Ovary (tissue), 9 donors: ENCODE results near the gene SLC44A4. TPM values are rescaled to one million over a fixed set of nuclear protein-coding genes. Genes with fewer than 3 reads are reported as not detected.
"Not testable (repeated sequence)": the region's sequence is repeated elsewhere in the genome, so short reads cannot be mapped to it uniquely, and the experiment has no call there.

Experiments used
- DNase-seq, 5 donors: peaks; one replicate each; pipeline ENCODE4 v3.0.0-alpha.2; 2019 to 2020
- H3K27ac ChIP-seq, 2 donors: fragments of 200-600 bp; one replicate each; pipeline versions ENCODE4 v1.5.1 to v1.8.0; 2019 to 2022
- H3K27me3 ChIP-seq: fragments of 200-600 bp; one replicate; pipeline ENCODE4 v1.8.0; 2022
- H3K36me3 ChIP-seq: fragments of 200-600 bp; sonication (generic); one replicate; pipeline ENCODE4 v1.5.1; 2019
- H3K4me1 ChIP-seq: one replicate; pipeline ENCODE4 v1.8.1; 2013; ENCODE audit warnings: mild to moderate bottlenecking, moderate library complexity; ENCODE audit not compliant: insufficient read depth
- H3K4me3 ChIP-seq: fragments of 200-600 bp; sonication (generic); one replicate; pipeline ENCODE4 v1.5.1; 2017
- H3K9me3 ChIP-seq, 2 donors: fragments of 200-600 bp in 1 of 2; sonication (generic) in 1 of 2; one replicate each; pipeline versions ENCODE4 v1.5.1 to v1.8.1; 2013 to 2019; ENCODE audit warnings: mild to moderate bottlenecking in 1 of 2, moderate library complexity in 1 of 2
- CTCF ChIP-seq, 3 donors: fragments of 450-650 bp in 2 of 3; fragments of 200-600 bp in 1 of 3; IDR thresholded peaks; one replicate each; pipeline versions ENCODE4 v1.5.1 to v1.8.0; 2016 to 2022; ENCODE audit warnings: antibody characterized with exemption in 3 of 3, mild to moderate bottlenecking in 1 of 3
- EP300 ChIP-seq: sonication (generic); formaldehyde crosslinking; IDR thresholded peaks from one replicate; pipeline ENCODE4 v1.6.1; 2017; ENCODE audit warnings: antibody characterized with exemption
- POLR2A ChIP-seq: fragments of 450-650 bp; IDR thresholded peaks from one replicate; pipeline ENCODE4 v1.6.1; 2017; ENCODE audit warnings: antibody characterized with exemption, mild to moderate bottlenecking, moderate library complexity
- WGBS, 3 donors: extraction: QIAGEN DNeasy Blood & Tissue Kit in 1 of 3; methylation state at CpG; one replicate each; pipeline versions ENCODE4 v1.1.5 to v1.1.7; 2013 to 2017; 5-methylcytosine and 5-hydroxymethylcytosine counted together
- intact Hi-C, 4 donors: fragments of 100-400 bp; cut with DNase I; formaldehyde crosslinking; loops; one replicate each; pipeline versions ENCODE4 v1.11.0 to v1.15.1; 2022 to 2023
- polyA plus RNA-seq, 2 donors: library from polyadenylated mRNA; stranded (reverse); fragments of 200-250 nt in 1 of 2; fragments of 350-450 nt in 1 of 2; fragmentation: Illumina TruSeq in 1 of 2; extraction: RNeasy Lipid Tissue Mini Kit (QIAGEN cat#74804) in 1 of 2; gene quantifications; one replicate each; pipeline ENCODE4 v1.2.3, GENCODE V29; 2013 to 2014
- total RNA-seq, 7 donors: library from RNA; depleted of rRNA in 2 of 7; stranded (reverse); fragments of >200 nt in 2 of 7; fragmentation: NEBNext Ultra II Directional in 3 of 7; extraction: Animal tissue kit (Norgen Biotek cat#: 25700) in 3 of 7; gene quantifications; one replicate each; pipeline versions ENCODE4 v1.1.0 to v1.2.4, GENCODE V29; 2016 to 2023
- donor health status: DM: no; HTN: no; CAD: no; lungs with moderate emphysema.
- donor health status: DM: no; HTN: no; CAD: no.
- donor health status: Bipolar disorder and iron deficiency.
- donor health status: DM: yes; HTN: yes; CAD: no.
- donor health status: DM: no; HTN: no; CAD: no.
- donor health status: DM: yes; HTN: yes; CAD: no.

SLC44A4 gene
- total and polyA plus RNA-seq, 9 donors: 1.4 to 54.8 (median 6.2) TPM

GRCh38 chr6:31850765-31851484 is 27.9 kb downstream of the SLC44A4 start:
- Histone ChIP-seq H3K4me3 (no peak overlapping the region), H3K4me1 (no peaks in the 10 kb centered on the region), H3K9me3 (no peaks in the 10 kb centered on the region), H3K27ac (no peak overlapping the region), H3K36me3 (no peaks in the 10 kb centered on the region), H3K27me3 (no peaks in the 10 kb centered on the region)
- WGBS, 3 donors: 91 to 95% (median 94%) methylated on average over 2 of the region's 2 CpGs
- no peak for TF ChIP-seq EP300
- no peak for TF ChIP-seq POLR2A
- TF ChIP-seq CTCF (IDR thresholded peaks at IDR 0.05): no peak
- intact Hi-C loops: no loop called here
- no peak for DNase-seq

- Histone ChIP-seq H3K27ac (no peak overlapping the region), H3K4me3 (no peak overlapping the region), H3K4me1 (no peaks in the 10 kb centered on the region), H3K9me3 (no peaks in the 10 kb centered on the region), H3K27me3 (no peaks in the 10 kb centered on the region), H3K36me3 (no peaks in the 10 kb centered on the region)
- TF ChIP-seq EP300: no peak
- no peak for TF ChIP-seq POLR2A
- TF ChIP-seq CTCF (IDR thresholded peaks at IDR 0.05): no peak
- intact Hi-C loops: no loop called here
- no peak for DNase-seq
- WGBS, 3 donors: 82 to 89% (median 88%) methylated on average over 2 of the region's 2 CpGs
These were observed 31.4 kb downstream of the SLC44A4 start for GRCh38 chr6:31847276-31847978.

- H3K9me3 ChIP-seq: no peaks in the 10 kb centered on the region
- no peak overlapping the region for H3K4me3 ChIP-seq
- H3K36me3 ChIP-seq: no peaks in the 10 kb centered on the region
- WGBS, 3 donors: 94 to 98% (median 95%) methylated on average over 3 of the region's 3 CpGs
- no peaks in the 10 kb centered on the region for H3K27me3 ChIP-seq
- H3K4me1 ChIP-seq: no peaks in the 10 kb centered on the region
- intact Hi-C loops: no loop called here
- H3K27ac ChIP-seq: no peak overlapping the region
- no peak for DNase-seq
- no peak for TF ChIP-seq POLR2A
- no peak for TF ChIP-seq CTCF (IDR thresholded peaks at IDR 0.05)
- no peak for TF ChIP-seq EP300
These were observed 34.3 kb downstream of the SLC44A4 start for GRCh38 chr6:31844507-31844906.

GRCh38 chr6:31842053-31842452 is 36.7 kb downstream of the SLC44A4 start:
- WGBS, 3 donors: 84 to 95% (median 93%) methylated on average over 9 of the region's 9 CpGs
- Histone ChIP-seq H3K27me3 (no peaks in the 10 kb centered on the region), H3K4me3 (no peak overlapping the region), H3K9me3 (no peaks in the 10 kb centered on the region), H3K36me3 (no peaks in the 10 kb centered on the region), H3K4me1 (no peaks in the 10 kb centered on the region), H3K27ac (no peak overlapping the region)
- no peak for DNase-seq
- intact Hi-C loops: no loop called here
- no peak for TF ChIP-seq EP300
- TF ChIP-seq CTCF (IDR thresholded peaks at IDR 0.05): no peak
- TF ChIP-seq POLR2A: no peak

- not testable (repeated sequence) for H3K4me1 ChIP-seq, H3K27ac ChIP-seq, H3K9me3 ChIP-seq, H3K27me3 ChIP-seq, H3K36me3 ChIP-seq, H3K4me3 ChIP-seq, DNase-seq
- WGBS, 3 donors: 73 to 83% (median 77%) methylated on average over 8 of the region's 8 CpGs
- intact Hi-C loops: loop anchor here in 2 of 4 donors (10.0 kb wide), 2 partner anchors 105 to 295 kb away; partner anchors contain the start of genes ATP6V1G2 (in 1 of the 2), CLIC1 (in 1 of the 2), DDX39B (in 1 of the 2) and NFKBIL1 (in 1 of the 2)
These were observed 39.0 kb downstream of the SLC44A4 start for GRCh38 chr6:31839779-31840126.
